Measurements from ENCODE around the gene EEA1. TPM values are rescaled to one million over a fixed set of nuclear protein-coding genes. Genes with fewer than 3 reads are reported as not detected.

The EEA1 gene
- polyA plus RNA-seq, 1 donor from 2014 or later = 5.6 TPM

- peaks cover 10% of the 10 kb centered on the region for H3K79me2 ChIP-seq (replicated peaks; ENCODE audit: insufficient read depth, low read length)
- H3K27ac ChIP-seq (ENCODE audit: low read length) = no peak overlapping the region
- no peaks in the 10 kb centered on the region for H3K9me3 ChIP-seq (ENCODE audit: low read length)
- no peaks in the 10 kb centered on the region for H4K20me1 ChIP-seq (ENCODE audit: insufficient read depth)
- TF ChIP-seq MXI1 (conservative IDR thresholded peaks at IDR 0.05; ENCODE audit: poor library complexity, severe bottlenecking) = no peak
- TF ChIP-seq, protein P1, sequence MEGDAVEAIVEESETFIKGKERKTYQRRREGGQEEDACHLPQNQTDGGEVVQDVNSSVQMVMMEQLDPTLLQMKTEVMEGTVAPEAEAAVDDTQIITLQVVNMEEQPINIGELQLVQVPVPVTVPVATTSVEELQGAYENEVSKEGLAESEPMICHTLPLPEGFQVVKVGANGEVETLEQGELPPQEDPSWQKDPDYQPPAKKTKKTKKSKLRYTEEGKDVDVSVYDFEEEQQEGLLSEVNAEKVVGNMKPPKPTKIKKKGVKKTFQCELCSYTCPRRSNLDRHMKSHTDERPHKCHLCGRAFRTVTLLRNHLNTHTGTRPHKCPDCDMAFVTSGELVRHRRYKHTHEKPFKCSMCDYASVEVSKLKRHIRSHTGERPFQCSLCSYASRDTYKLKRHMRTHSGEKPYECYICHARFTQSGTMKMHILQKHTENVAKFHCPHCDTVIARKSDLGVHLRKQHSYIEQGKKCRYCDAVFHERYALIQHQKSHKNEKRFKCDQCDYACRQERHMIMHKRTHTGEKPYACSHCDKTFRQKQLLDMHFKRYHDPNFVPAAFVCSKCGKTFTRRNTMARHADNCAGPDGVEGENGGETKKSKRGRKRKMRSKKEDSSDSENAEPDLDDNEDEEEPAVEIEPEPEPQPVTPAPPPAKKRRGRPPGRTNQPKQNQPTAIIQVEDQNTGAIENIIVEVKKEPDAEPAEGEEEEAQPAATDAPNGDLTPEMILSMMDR (IDR thresholded peaks at IDR 0.05; ENCODE audit: poor library complexity, severe bottlenecking) = no peak
- no peak for TF ChIP-seq EP300 (conservative IDR thresholded peaks at IDR 0.05; ENCODE audit: poor library complexity, severe bottlenecking)
- TF ChIP-seq TAF1 (IDR thresholded peaks at IDR 0.05; ENCODE audit: low read depth) = no peak
- TF ChIP-seq EZH2 (IDR thresholded peaks at IDR 0.05; ENCODE audit: borderline replicate concordance, insufficient read depth, low read length, poor library complexity, severe bottlenecking) = no peak
- TF ChIP-seq, protein P2, sequence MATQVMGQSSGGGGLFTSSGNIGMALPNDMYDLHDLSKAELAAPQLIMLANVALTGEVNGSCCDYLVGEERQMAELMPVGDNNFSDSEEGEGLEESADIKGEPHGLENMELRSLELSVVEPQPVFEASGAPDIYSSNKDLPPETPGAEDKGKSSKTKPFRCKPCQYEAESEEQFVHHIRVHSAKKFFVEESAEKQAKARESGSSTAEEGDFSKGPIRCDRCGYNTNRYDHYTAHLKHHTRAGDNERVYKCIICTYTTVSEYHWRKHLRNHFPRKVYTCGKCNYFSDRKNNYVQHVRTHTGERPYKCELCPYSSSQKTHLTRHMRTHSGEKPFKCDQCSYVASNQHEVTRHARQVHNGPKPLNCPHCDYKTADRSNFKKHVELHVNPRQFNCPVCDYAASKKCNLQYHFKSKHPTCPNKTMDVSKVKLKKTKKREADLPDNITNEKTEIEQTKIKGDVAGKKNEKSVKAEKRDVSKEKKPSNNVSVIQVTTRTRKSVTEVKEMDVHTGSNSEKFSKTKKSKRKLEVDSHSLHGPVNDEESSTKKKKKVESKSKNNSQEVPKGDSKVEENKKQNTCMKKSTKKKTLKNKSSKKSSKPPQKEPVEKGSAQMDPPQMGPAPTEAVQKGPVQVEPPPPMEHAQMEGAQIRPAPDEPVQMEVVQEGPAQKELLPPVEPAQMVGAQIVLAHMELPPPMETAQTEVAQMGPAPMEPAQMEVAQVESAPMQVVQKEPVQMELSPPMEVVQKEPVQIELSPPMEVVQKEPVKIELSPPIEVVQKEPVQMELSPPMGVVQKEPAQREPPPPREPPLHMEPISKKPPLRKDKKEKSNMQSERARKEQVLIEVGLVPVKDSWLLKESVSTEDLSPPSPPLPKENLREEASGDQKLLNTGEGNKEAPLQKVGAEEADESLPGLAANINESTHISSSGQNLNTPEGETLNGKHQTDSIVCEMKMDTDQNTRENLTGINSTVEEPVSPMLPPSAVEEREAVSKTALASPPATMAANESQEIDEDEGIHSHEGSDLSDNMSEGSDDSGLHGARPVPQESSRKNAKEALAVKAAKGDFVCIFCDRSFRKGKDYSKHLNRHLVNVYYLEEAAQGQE (IDR thresholded peaks at IDR 0.05; ENCODE audit: borderline replicate concordance) = no peak
- TF ChIP-seq SMC3 (conservative IDR thresholded peaks at IDR 0.05; ENCODE audit: poor library complexity) = no peak
- no peak for TF ChIP-seq POLR2AphosphoS5 (IDR thresholded peaks at IDR 0.05)
- TF ChIP-seq RAD21 (conservative IDR thresholded peaks at IDR 0.05) = no peak
- H3K27me3 ChIP-seq (ENCODE audit: insufficient read depth, low read depth, low read length) = no peaks in the 10 kb centered on the region
- no peaks in the 10 kb centered on the region for H3F3A ChIP-seq (ENCODE audit: insufficient read depth, low read length, poor library complexity, severe bottlenecking)
- no peaks in the 10 kb centered on the region for H3K9me2 ChIP-seq (ENCODE audit: insufficient read depth, low read length)
- no peak overlapping the region for H3K4me3 ChIP-seq (ENCODE audit: low read length)
- no peaks in the 10 kb centered on the region for H3K36me3 ChIP-seq (ENCODE audit: insufficient read depth, low read length)
- H3K9ac ChIP-seq (ENCODE audit: low read length) = no peak overlapping the region
- H3K4me2 ChIP-seq (ENCODE audit: low read length) = no peak overlapping the region
- no peak overlapping the region for H2AFZ ChIP-seq (ENCODE audit: low read depth, low read length)
Observed at GRCh38 chr12:92930421-92930820, 1.3 kb upstream of the EEA1 start.

GRCh38 chr12:92929983-92930382 lies 888 bp upstream of the EEA1 start:
- Histone ChIP-seq H3K27ac (ENCODE audit: low read length) (peak overlapping the region; percentile 79), H3F3A (ENCODE audit: insufficient read depth, low read length, poor library complexity, severe bottlenecking) (no peaks in the 10 kb centered on the region), H3K9ac (ENCODE audit: low read length) (peak overlapping the region; percentile 78), H3K36me3 (ENCODE audit: insufficient read depth, low read length) (no peaks in the 10 kb centered on the region), H3K27me3 (ENCODE audit: insufficient read depth, low read depth, low read length) (no peaks in the 10 kb centered on the region), H3K79me2 (replicated peaks; ENCODE audit: insufficient read depth, low read length) (peaks cover 11% of the 10 kb centered on the region), H3K4me3 (ENCODE audit: low read length) (peak overlapping the region; percentile 79), H3K4me2 (ENCODE audit: low read length) (peak overlapping the region; percentile 25), H3K9me2 (ENCODE audit: insufficient read depth, low read length) (no peaks in the 10 kb centered on the region), H2AFZ (ENCODE audit: low read depth, low read length) (peak overlapping the region; percentile 66), H4K20me1 (ENCODE audit: insufficient read depth) (no peaks in the 10 kb centered on the region), H3K9me3 (ENCODE audit: low read length) (no peaks in the 10 kb centered on the region)
- TF ChIP-seq MXI1 (conservative IDR thresholded peaks at IDR 0.05; ENCODE audit: poor library complexity, severe bottlenecking) = no peak
- TF ChIP-seq SMC3 (conservative IDR thresholded peaks at IDR 0.05; ENCODE audit: poor library complexity) = no peak
- no peak for TF ChIP-seq EP300 (conservative IDR thresholded peaks at IDR 0.05; ENCODE audit: poor library complexity, severe bottlenecking)
- no peak for TF ChIP-seq TAF1 (IDR thresholded peaks at IDR 0.05; ENCODE audit: low read depth)

Measured in neural cell (in vitro differentiated cells).